Kidney tubule cell (primary cell): Measurements from ENCODE around the gene PHKB.

Experiments
- DNase-seq: peaks from one replicate; pipeline ENCODE4 v3.0.0-alpha.2; 2018; ENCODE audit warnings: low spot score

PHKB gene

GRCh38 chr16:47729701-47730100, 268.6 kb downstream of the PHKB start:
- no peak for DNase-seq

DNA sequence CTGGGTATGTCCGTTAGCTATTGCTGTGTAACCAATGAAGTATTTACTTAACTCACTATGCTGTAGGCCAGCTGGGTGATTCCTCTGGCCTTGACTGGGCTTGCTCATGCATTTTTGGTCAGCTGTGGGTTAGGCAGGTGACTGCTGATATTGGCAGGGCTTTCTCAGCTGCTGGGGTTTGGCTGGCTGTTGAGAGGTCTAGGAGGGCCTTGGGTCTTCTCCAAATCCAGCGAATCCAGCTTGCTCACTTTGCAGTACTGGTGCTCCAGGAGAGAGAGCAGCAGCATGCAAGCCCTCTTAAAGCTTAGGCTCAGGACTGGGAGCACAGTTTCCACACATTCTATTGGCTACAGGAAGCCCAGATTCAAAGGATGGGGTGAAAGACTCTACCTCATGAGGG, 270.1 kb downstream of the PHKB start:
- peak; percentile 40 for DNase-seq

GRCh38 chr16:47732122-47732521, 271.0 kb downstream of the PHKB start:
- no peak for DNase-seq

DNA sequence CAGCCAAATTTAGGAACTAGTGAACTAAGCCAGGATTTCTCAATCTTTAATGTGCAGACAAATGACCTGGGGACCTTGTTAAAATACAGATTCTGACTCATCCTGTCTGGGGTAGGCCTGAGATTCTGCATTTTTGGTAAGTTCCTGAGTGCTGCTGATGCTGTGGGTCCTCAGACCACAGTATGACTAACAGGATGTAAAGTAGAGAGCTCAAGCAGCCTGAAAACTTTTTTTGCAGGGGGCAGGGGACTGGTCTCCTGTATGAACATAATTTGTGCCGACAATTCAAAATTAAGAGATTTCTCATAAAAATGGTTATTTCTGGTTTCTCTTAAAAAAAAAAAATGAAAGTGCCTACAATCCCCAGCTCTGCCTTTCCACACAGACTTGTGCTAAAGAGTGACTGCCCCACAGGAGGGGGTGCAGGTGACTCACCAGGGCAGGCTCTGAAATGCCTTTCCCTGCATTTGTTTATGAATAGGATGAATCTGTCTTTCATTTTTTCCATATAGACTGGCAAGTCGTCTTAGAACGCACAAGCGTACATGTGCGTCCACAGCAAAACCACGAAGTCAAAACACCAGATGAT, 271.5 kb downstream of the PHKB start:
- peak; percentile 80 for DNase-seq

- DNase-seq = no peak
Measured at GRCh38 chr16:47734081-47734857, 273.1 kb downstream of the PHKB start.

DNA sequence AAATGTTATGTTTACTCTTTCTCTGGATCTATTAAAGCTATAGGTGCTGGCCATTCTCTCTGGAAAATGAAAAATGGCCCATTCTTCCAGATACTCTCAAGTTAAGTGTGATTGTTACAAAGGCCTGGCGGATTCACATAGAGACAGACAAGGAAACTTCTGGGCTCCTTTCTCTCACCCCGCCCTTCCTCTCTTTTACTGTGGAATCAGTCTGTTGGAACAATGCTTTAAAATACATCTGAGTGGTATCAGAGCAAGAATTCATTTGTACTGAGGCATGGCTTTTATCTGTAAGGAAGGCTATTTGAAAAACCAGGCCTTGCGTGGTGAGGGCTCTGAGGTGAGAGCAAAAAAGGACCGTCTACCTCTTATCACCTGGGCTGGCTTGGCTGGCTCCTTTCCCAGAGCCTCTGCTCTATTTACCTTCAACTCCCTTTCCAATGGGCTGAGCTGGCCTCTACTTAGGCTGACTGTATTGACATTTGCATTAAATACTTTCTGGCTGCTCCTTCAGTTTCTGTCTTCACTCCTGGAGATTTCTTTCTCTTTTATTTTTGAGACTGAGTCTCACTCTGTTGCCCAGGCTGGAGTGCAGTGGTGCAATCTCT, 274.0 kb downstream of the PHKB start:
- no peak for DNase-seq

DNA sequence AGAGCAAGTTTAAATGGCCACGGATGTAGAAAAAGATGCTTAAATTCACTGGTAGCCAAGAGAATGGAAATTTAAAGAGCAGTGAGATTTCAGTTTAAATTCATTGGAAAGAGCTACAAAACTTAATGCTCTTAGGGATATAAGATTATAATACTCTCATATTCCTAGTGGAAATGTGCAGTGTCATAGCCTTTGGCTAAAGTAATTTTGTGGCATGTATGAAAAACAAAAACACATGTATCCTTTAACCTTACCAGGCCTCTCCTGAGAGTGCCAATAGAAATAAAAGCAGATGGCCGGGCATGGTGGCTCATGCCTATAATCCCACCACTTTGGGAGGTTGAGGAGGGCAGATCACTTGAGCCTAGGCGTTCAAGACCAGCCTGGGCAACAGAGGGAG, 289.2 kb downstream of the PHKB start:
- DNase-seq = no peak
